Measurements from ENCODE around the gene FCAR.
"Not testable (repeated sequence)": the region's sequence is repeated elsewhere in the genome, so short reads cannot be mapped to it uniquely, and the experiment has no call there.

The FCAR gene

GRCh38 chr19:54873990-54874389, at the start of gene FCAR:
FCAR (plus strand) TSS chr19:54874235; CDS start chr19:54874290, 55 bp downstream.
- DNase-seq: no peak

- DNase-seq: not testable (repeated sequence)
Observed at GRCh38 chr19:54824416-54824815, 49.6 kb upstream of the FCAR start.

DNA sequence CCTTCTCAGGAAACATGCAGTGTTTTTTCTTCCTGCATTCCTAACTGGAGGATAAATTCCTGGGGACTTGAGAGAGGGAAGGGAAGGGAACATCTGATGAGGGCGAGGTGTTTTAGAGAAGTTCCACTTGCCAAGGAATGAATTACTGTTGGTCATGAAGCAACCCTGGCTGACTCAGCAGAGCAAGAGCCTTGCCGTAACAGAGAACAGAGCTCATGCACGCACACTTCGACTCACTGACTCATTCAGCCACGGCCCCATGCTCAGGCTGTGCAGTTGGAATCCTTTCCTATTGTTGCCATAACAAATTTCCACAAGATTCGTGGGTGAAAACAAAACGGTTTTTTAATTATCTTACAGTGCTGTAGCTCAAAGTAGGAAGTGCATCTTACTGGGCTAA, 48.7 kb upstream of the FCAR start:
- not testable (repeated sequence) for DNase-seq

GRCh38 chr19:54828064-54828463, 46.0 kb upstream of the FCAR start:
- not testable (repeated sequence) for DNase-seq

- not testable (repeated sequence) for DNase-seq
Observed at GRCh38 chr19:54832496-54832895, 41.5 kb upstream of the FCAR start, which contains the start of gene KIR2DS4. KIR2DS4 (plus strand) TSS chr19:54832676.

GRCh38 chr19:54835126-54835525, 38.9 kb upstream of the FCAR start:
- DNase-seq: not testable (repeated sequence)

- not testable (repeated sequence) for DNase-seq
Observed at GRCh38 chr19:54837522-54837921, 36.5 kb upstream of the FCAR start.

DNA sequence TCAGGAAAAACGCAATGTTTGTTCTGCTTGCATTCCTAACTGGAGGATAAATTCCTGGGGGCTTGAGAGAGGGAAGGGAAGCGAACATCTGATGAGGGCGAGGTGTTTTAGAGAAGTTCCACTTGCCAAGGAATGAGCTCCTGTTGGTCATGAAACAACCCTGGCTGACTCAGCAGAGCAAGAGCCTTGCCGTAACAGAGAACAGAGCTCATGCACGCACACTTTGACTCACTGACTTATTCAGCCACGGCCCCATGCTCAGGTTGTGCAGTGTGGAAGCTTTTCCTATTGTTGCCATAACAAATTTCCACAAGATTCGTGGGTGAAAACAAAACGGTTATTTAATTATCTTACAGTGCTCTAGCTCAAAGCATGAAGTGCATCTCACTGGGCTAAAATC, 30.9 kb upstream of the FCAR start:
- DNase-seq: not testable (repeated sequence)

- DNase-seq: not testable (repeated sequence)
Observed at GRCh38 chr19:54850061-54850640, 23.9 kb upstream of the FCAR start, which contains the start of gene KIR3DL2. KIR3DL2 (plus strand) TSS chr19:54850443; CDS start chr19:54850476, 33 bp downstream.

DNA sequence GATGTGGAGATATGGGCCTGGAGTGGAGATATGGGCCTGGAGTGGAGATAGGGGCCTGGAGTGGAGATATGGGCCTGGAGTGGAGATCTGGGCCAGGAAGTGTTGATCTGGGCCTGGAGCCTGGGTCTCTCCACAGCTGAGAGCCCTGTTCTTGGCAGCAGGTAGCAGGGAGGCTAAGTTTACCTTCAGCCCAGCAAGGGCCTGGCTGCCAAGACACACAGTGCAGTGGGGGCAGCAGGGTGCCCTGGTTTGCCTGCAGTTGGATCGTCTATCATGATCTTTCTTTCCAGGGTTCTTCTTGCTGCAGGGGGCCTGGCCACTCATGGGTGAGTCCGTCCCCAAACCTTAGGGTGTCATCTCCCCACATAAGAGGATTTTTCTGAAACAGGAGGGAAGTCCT, 23.1 kb upstream of the FCAR start:
- no peak for DNase-seq

GRCh38 chr19:54851353-54851752, 22.7 kb upstream of the FCAR start:
- no peak for DNase-seq

DNA sequence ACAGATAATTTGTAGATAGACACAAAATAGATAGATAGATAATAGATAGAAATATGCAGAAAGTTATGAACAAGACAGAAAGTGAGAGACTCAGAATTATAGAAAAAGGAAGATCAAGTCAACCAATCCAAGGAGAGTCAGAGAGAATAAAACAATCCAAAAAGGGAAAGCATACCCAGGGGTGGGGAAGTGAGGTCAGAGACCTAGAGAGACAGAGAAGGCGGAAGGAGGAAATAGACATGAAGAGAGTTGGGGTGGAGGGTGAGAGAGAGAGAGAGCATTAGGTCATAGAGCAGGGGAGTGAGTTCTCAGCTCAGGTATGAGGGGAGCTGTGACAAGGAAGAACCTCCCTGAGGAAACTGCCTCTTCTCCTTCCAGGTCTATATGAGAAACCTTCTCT, 18.8 kb upstream of the FCAR start:
- DNase-seq: not testable (repeated sequence)

DNA sequence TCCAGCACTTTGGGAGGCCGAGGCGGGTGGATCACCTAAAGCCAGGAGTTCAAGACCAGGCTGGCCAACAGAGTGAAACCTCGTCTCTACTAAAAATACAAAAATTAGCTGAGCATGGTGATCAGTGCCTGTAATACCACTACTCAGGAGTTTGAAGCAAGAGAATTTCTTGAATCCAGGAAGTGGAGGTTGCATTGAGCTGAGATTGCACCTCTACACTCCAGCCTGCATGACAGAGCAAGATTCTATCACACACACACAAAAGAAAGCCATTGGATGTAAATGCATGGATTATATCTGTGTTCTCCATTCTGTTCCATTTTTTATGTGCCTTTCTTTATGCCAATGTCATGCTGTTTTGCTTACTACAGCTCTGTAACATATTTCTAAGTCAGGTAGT, 15.6 kb upstream of the FCAR start:
- not testable (repeated sequence) for DNase-seq

GRCh38 chr19:54859421-54859820, 14.6 kb upstream of the FCAR start:
- DNase-seq: not testable (repeated sequence)

GRCh38 chr19:54863459-54863858, 10.6 kb upstream of the FCAR start:
- not testable (repeated sequence) for DNase-seq

DNA sequence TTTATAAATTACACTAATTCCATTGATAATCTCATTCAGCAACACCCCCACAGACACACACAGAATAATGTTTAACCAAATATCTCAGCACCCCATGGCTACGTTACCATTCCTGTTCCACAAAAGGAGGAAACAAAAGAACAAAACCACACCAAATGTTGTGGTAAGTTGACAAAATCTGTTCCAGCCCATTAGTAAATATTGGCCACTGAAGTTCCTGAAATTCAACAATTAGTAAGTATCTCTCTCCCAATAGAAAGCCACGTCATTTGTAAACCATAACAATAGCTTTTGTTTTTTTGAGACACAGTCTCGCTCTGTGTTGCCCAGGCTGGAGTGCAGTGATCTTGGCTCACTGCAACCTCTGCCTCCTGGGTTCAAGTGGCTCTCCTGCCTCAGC, 2.3 kb upstream of the FCAR start:
- DNase-seq: no peak

- DNase-seq: no peak
Observed at GRCh38 chr19:54875506-54875905, 1.5 kb downstream of the FCAR start.

DNA sequence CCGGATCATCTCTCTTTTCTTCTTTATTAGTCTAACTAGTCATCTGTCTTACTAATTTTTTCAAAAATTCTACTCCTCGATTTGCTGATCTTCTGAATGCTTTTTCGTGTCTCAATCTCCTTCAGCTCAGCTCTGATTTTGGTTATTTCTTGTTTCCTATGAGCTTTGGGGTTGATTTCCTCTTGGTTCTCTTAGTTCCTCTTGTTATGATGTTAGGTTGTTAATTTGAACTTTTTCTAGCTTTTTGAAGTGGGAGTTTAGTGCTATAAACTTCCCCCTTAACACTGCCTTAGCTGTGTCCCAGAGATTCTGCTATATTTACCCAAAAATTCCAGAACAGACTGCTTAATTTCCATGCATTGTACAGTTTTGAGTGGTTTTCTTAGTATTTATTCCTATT, 3.4 kb downstream of the FCAR start:
- no peak for DNase-seq

- no peak for DNase-seq
Observed at GRCh38 chr19:54881884-54882283, 7.8 kb downstream of the FCAR start.

GRCh38 chr19:54882758-54883157, 8.7 kb downstream of the FCAR start:
- no peak for DNase-seq

DNA sequence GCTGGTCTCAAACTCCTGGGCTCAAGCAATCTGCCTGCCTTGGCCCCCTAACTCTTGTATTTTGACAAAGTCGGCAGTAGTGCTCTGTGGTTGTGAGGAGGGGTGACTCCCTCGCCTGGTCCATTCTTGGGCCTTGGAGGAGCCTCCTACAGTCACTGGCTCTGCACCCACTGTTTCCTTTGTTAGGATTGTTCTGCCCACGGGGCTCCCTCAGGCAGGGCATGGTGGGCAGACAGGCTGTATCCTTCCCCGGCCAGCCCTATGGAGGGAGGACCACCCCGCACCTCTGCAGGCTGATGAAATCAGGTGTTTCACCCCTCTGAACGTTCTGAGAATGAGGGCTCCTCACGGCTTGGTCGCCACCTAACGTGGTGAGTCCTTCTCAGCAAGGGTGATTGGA, 9.2 kb downstream of the FCAR start:
- DNase-seq: no peak

- no peak for DNase-seq
Observed at GRCh38 chr19:54888239-54888638, 14.2 kb downstream of the FCAR start.

GRCh38 chr19:54889566-54889965, 15.5 kb downstream of the FCAR start:
- no peak for DNase-seq

DNA sequence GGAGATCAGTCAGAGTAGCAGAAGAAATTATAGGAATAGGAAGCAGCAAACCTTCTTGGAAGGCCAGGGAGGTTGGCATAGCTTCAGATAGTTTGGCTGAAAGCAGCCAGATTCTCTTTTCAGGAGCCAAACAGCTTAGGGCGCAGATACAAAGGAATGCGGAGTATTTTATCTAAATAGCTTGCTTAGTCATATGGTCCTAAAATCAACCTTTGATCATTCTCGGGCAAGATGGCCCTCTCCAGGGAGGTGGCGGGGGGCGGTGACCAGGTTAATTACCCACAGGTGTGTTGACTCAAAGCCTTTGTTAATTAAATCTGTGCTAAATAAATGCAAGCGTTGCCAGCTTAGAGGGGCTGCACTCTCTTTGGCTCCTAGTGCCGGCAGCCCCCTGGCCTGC, 19.4 kb downstream of the FCAR start:
- DNase-seq: no peak

- DNase-seq: not testable (repeated sequence)
Observed at GRCh38 chr19:54894106-54894505, 20.1 kb downstream of the FCAR start.
